H9 (cell line): ENCODE data around the gene EEF2K. TPM values are rescaled to one million over a fixed set of nuclear protein-coding genes. Genes with fewer than 3 reads are reported as not detected.

Experiments
- DNase-seq: peaks from one replicate; pipeline ENCODE4 v3.0.0-alpha.2; 2017
- H2AFZ ChIP-seq: one replicate; pipeline ENCODE4 v1.6.1; 2013; ENCODE audit warnings: mild to moderate bottlenecking, low read length, control low read depth, moderate library complexity
- H2AK5ac ChIP-seq: 2 replicates; pipeline ENCODE4 v1.6.1; 2013; ENCODE audit warnings: low read length, control low read depth, mixed read lengths; ENCODE audit not compliant: insufficient read length
- H2BK120ac ChIP-seq: one replicate; pipeline ENCODE4 v1.6.1; 2013; ENCODE audit warnings: low read depth, mild to moderate bottlenecking, low read length, control low read depth, inconsistent platforms; ENCODE audit not compliant: poor library complexity, severe bottlenecking
- H2BK12ac ChIP-seq: 2 replicates; pipeline ENCODE4 v1.6.1; 2013; ENCODE audit warnings: low read length, control low read depth, mixed read lengths, low read depth; ENCODE audit not compliant: insufficient read length
- H2BK15ac ChIP-seq: 2 replicates; pipeline ENCODE4 v1.6.1; 2013; ENCODE audit warnings: low read depth, low read length, control low read depth
- H2BK20ac ChIP-seq: one replicate; pipeline ENCODE4 v1.6.1; 2013; ENCODE audit warnings: low read depth, mild to moderate bottlenecking, low read length, control low read depth, inconsistent platforms; ENCODE audit not compliant: poor library complexity, severe bottlenecking
- H2BK5ac ChIP-seq: 2 replicates; pipeline ENCODE4 v1.6.1; 2013; ENCODE audit warnings: low read length, control low read depth, mixed read lengths; ENCODE audit not compliant: insufficient read length
- H3K14ac ChIP-seq: 2 replicates; pipeline ENCODE4 v1.6.1; 2013; ENCODE audit warnings: low read length, control low read depth; ENCODE audit not compliant: insufficient read depth
- H3K18ac ChIP-seq: 2 replicates; pipeline ENCODE4 v1.6.1; 2013; ENCODE audit warnings: low read depth, mild to moderate bottlenecking, mixed read lengths, low read length, control low read depth; ENCODE audit not compliant: insufficient read length
- H3K23ac ChIP-seq: 2 replicates; pipeline ENCODE4 v1.6.1; 2013; ENCODE audit warnings: low read length, control low read depth, mixed read lengths, low read depth; ENCODE audit not compliant: insufficient read length
- H3K23me2 ChIP-seq: 2 replicates; pipeline ENCODE4 v1.6.1; 2013; ENCODE audit warnings: low read depth, mild to moderate bottlenecking, mixed read lengths, low read length, control low read depth; ENCODE audit not compliant: insufficient read length, poor library complexity, severe bottlenecking
- H3K27ac ChIP-seq: 2 replicates; pipeline ENCODE4 v1.5.1; 2013; ENCODE audit warnings: low read length, control low read depth, mixed read lengths, low read depth; ENCODE audit not compliant: insufficient read length
- H3K27me3 ChIP-seq: 2 replicates; pipeline ENCODE4 v1.6.1; 2013; ENCODE audit warnings: low read length, control low read depth, inconsistent platforms; ENCODE audit not compliant: insufficient read depth
- H3K4ac ChIP-seq: 2 replicates; pipeline ENCODE4 v1.6.1; 2013; ENCODE audit warnings: low read depth, mild to moderate bottlenecking, control low read depth, inconsistent platforms, low read length, moderate library complexity
- H3K4me1 ChIP-seq: 2 replicates; pipeline ENCODE4 v1.6.1; 2013; ENCODE audit warnings: low read length, control low read depth, inconsistent platforms; ENCODE audit not compliant: insufficient read depth
- H3K4me2 ChIP-seq: 2 replicates; pipeline ENCODE4 v1.6.1; 2013; ENCODE audit warnings: low read length, control low read depth, mixed read lengths; ENCODE audit not compliant: insufficient read length, insufficient read depth
- H3K56ac ChIP-seq: 2 replicates; pipeline ENCODE4 v1.6.1; 2013; ENCODE audit warnings: low read depth, mild to moderate bottlenecking, mixed read lengths, low read length, control low read depth; ENCODE audit not compliant: insufficient read length
- H3K79me1 ChIP-seq: 2 replicates; pipeline ENCODE4 v1.6.1; 2013; ENCODE audit warnings: low read depth, mild to moderate bottlenecking, moderate library complexity, low read length, control low read depth, inconsistent platforms; ENCODE audit not compliant: insufficient read depth, poor library complexity, severe bottlenecking
- H3K79me2 ChIP-seq: 2 replicates; pipeline ENCODE4 v1.6.1; 2013; ENCODE audit warnings: low read length, control low read depth, inconsistent platforms; ENCODE audit not compliant: insufficient read depth
- H3K9ac ChIP-seq: 2 replicates; pipeline ENCODE4 v1.6.1; 2013; ENCODE audit warnings: low read length, control low read depth, mixed read lengths; ENCODE audit not compliant: insufficient read length; ENCODE audit errors: extremely low read depth
- H3K9me3 ChIP-seq: one replicate; pipeline ENCODE4 v1.6.1; 2013; ENCODE audit warnings: low read depth, low read length, inconsistent platforms; ENCODE audit not compliant: control insufficient read depth
- H3T11ph ChIP-seq: one replicate; pipeline ENCODE4 v1.6.1; 2013; ENCODE audit warnings: mild to moderate bottlenecking, low read length, control low read depth, inconsistent platforms
- H4K20me1 ChIP-seq: one replicate; pipeline ENCODE4 v1.6.1; 2013; ENCODE audit not compliant: control insufficient read depth, insufficient read length, insufficient read depth
- H4K5ac ChIP-seq: 2 replicates; pipeline ENCODE4 v1.6.1; 2013; ENCODE audit warnings: low read depth, mild to moderate bottlenecking, mixed read lengths, low read length, control low read depth; ENCODE audit not compliant: insufficient read length
- H4K8ac ChIP-seq: replicated peaks from 2 replicates; pipeline ENCODE4 v1.6.1; 2013; ENCODE audit warnings: low read length, control low read depth, mixed read lengths, low read depth; ENCODE audit not compliant: insufficient read length
- H4K91ac ChIP-seq: 2 replicates; pipeline ENCODE4 v1.6.1; 2013; ENCODE audit warnings: low read depth, mild to moderate bottlenecking, moderate library complexity, mixed read lengths, low read length, control low read depth; ENCODE audit not compliant: insufficient read length
- H3K27ac Mint-ChIP-seq, 3 experiments: 2 replicates in 2 of 3; 3 replicates in 1 of 3; pipeline ENCODE4 v1.8.0; 2020 to 2021; ENCODE audit warnings: mixed read lengths in 3 of 3, mild to moderate bottlenecking in 1 of 3, moderate library complexity in 1 of 3
- H3K27me3 Mint-ChIP-seq: 2 replicates; pipeline ENCODE4 v1.8.0; 2021; ENCODE audit warnings: low read depth, mild to moderate bottlenecking, moderate library complexity, mixed read lengths
- H3K36me3 Mint-ChIP-seq, 3 experiments: 2 replicates in 2 of 3; 3 replicates in 1 of 3; pipeline ENCODE4 v1.8.0; 2020 to 2021; ENCODE audit warnings: low read depth in 3 of 3, mixed read lengths in 3 of 3; ENCODE audit not compliant: insufficient read depth in 1 of 3
- H3K4me1 Mint-ChIP-seq, 2 experiments: 2 replicates each; pipeline ENCODE4 v1.8.0; 2020; ENCODE audit warnings: mixed read lengths in 2 of 2
- H3K4me3 Mint-ChIP-seq, 2 experiments: 2 replicates in 1 of 2; 3 replicates in 1 of 2; pipeline ENCODE4 v1.8.0; 2020 to 2021; ENCODE audit warnings: mild to moderate bottlenecking in 2 of 2, mixed read lengths in 2 of 2, moderate library complexity in 1 of 2
- H3K9me3 Mint-ChIP-seq, 2 experiments: 2 replicates in 1 of 2; 3 replicates in 1 of 2; pipeline ENCODE4 v1.8.0; 2020; ENCODE audit warnings: mild to moderate bottlenecking in 2 of 2, mixed read lengths in 2 of 2, moderate library complexity in 1 of 2
- WGBS: extraction: QIAGEN DNeasy Blood & Tissue Kit; methylation state at CpG from one replicate; pipeline ENCODE4 v1.1.7; 2013; ENCODE audit warnings: missing lambda C conversion rate, low lambda C conversion rate, mixed read lengths; ENCODE audit not compliant: insufficient read length; ENCODE audit errors: extremely low coverage; 5-methylcytosine and 5-hydroxymethylcytosine counted together
- total RNA-seq: library from RNA; stranded (reverse); gene quantifications from 2 replicates; pipeline ENCODE4 v1.2.1, GENCODE V29; 2021
- TF ChIP-seq, protein P1 (sequence below): fragments of 200-600 bp; sonication (generic); conservative IDR thresholded peaks from 3 replicates; pipeline ENCODE4 v1.8.0; 2021; ENCODE audit warnings: antibody characterized with exemption, mild to moderate bottlenecking

Gene EEF2K
- total RNA-seq, 1 experiment from 2014 or later: 20.7 TPM

DNA sequence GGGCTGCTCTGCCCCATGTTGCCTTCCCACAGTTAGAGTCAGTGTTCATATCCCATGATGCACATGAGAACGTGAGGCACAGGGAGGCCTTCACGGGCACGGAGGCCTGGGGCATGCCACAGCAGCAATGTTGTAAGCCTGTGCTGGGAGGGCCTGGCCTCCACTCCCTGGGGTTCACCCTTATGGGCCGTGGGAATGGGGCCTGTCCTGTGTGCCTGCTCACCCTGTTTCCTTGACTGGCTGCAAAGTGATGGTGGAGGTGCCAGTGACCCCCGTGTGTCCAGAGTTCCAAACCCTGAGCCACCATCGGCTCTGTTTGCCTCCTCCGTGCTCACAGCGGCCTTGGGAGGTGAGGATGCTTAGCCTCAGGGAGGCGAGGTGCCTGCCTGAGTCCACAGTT, 100.7 kb downstream of the EEF2K start:
- Histone ChIP-seq H4K8ac (no peak overlapping the region), H2BK20ac (no peak overlapping the region), H4K91ac (no peak overlapping the region), H2AFZ (no peak overlapping the region), H3K4me1 (no peaks in the 10 kb centered on the region), H3K4me2 (no peak overlapping the region), H2BK12ac (no peak overlapping the region), H3K27me3 (no peaks in the 10 kb centered on the region), H3K27ac (no peak overlapping the region), H3K4ac (no peak overlapping the region), H4K20me1 (peaks cover 3% of the 10 kb centered on the region), H2AK5ac (no peak overlapping the region), H3K9ac (no peak overlapping the region), H2BK120ac (no peak overlapping the region), H4K5ac (no peak overlapping the region), H3T11ph (no peak overlapping the region), H3K23ac (no peak overlapping the region), H3K9me3 (no peaks in the 10 kb centered on the region), H2BK5ac (peak overlapping the region; percentile 23), H3K79me2 (peaks cover 6% of the 10 kb centered on the region; the same call in 1 of the 2 replicates), H3K79me1 (no peaks in the 10 kb centered on the region), H3K23me2 (no peaks in the 10 kb centered on the region), H2BK15ac (no peak overlapping the region), H3K14ac (no peak overlapping the region), H3K18ac (no peak overlapping the region), H3K56ac (no peak overlapping the region)
- no CpG with 5 or more reads among the region's 9 CpGs for WGBS
- no peak for DNase-seq
- Mint-ChIP-seq H3K27me3 (no peaks in the 10 kb centered on the region), H3K36me3 (peaks cover 26 to 81% (median 66%) of the 10 kb centered on the region in 3 experiments), H3K4me3 (no peak overlapping the region), H3K27ac (no peak overlapping the region), H3K4me1 (no peaks in the 10 kb centered on the region), H3K9me3 (no peaks in the 10 kb centered on the region; a peak in 1 of 5 replicates)
- TF ChIP-seq, protein P1, sequence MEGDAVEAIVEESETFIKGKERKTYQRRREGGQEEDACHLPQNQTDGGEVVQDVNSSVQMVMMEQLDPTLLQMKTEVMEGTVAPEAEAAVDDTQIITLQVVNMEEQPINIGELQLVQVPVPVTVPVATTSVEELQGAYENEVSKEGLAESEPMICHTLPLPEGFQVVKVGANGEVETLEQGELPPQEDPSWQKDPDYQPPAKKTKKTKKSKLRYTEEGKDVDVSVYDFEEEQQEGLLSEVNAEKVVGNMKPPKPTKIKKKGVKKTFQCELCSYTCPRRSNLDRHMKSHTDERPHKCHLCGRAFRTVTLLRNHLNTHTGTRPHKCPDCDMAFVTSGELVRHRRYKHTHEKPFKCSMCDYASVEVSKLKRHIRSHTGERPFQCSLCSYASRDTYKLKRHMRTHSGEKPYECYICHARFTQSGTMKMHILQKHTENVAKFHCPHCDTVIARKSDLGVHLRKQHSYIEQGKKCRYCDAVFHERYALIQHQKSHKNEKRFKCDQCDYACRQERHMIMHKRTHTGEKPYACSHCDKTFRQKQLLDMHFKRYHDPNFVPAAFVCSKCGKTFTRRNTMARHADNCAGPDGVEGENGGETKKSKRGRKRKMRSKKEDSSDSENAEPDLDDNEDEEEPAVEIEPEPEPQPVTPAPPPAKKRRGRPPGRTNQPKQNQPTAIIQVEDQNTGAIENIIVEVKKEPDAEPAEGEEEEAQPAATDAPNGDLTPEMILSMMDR: no peak
